OCI-M2 (cell line): ENCODE data around the gene WTAP.

Experiments used
- DNase-seq: peaks from one replicate; lab custom pipeline; 2025; ENCODE audit not compliant: unreplicated experiment; lab: John Stamatoyannopoulos, UW

The WTAP gene

GRCh38 chr6:159800141-159800865 is 73.0 kb downstream of the WTAP start, which contains the start of gene PNLDC1:
PNLDC1 (plus strand) TSS chr6:159800276; CDS start chr6:159800308, 32 bp downstream.
- DNase-seq = no peak

DNA sequence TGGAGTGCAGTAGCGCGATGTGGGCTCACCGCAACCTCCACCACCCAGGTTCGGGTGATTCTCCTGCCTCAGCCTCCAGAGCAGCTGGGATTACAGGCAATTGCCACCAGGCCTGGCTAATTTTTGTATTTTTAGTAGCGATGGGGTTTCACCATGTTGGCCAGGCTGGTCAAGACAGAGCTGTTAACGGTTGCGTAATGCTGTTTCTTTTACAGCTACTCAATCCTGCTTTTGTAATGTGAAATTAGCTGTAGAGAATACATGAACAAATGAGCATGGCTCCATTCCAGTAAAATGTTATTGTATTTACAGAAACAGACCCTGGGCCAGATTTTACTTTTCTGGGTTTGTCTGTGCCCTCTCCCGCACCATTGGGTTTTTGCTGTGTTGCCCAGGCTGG is 74.6 kb downstream of the WTAP start:
- DNase-seq = no peak

DNA sequence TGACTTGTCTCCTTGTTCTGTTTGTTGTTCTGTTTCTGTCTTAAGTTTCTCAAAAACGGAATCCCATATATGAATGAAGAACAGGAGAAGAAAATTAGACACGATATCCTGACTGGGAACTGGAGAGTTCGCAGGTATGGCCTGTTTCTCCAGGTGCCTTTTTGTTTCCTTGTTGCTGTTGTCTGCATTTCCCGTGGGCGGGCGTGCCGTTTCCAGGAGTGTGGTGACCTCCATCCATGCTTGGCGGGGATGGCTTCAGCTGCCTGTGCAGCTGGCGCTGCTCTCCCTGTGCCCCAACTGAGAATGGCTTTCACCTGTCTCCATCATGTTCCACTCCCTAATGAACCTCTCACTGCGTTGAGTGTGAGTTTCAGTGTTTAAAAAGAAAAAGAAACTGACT is 77.2 kb downstream of the WTAP start:
- no peak for DNase-seq

- DNase-seq = no peak
These were observed 78.2 kb downstream of the WTAP start for GRCh38 chr6:159805440-159806020.
